Ovary (tissue), 3 donors: Measurements from ENCODE around the gene RHEB.

Experiments used
- CTCF ChIP-seq, 3 donors: fragments of 450-650 bp in 2 of 3; fragments of 200-600 bp in 1 of 3; IDR thresholded peaks; one replicate each; pipeline versions ENCODE4 v1.5.1 to v1.8.0; 2016 to 2022; ENCODE audit warnings: antibody characterized with exemption in 3 of 3, mild to moderate bottlenecking in 1 of 3
- EP300 ChIP-seq: sonication (generic); formaldehyde crosslinking; IDR thresholded peaks from one replicate; pipeline ENCODE4 v1.6.1; 2017; ENCODE audit warnings: antibody characterized with exemption
- POLR2A ChIP-seq: fragments of 450-650 bp; IDR thresholded peaks from one replicate; pipeline ENCODE4 v1.6.1; 2017; ENCODE audit warnings: antibody characterized with exemption, mild to moderate bottlenecking, moderate library complexity
- donor health status: DM: no; HTN: no; CAD: no.

- TF ChIP-seq CTCF (IDR thresholded peaks at IDR 0.05) (no peak), POLR2A (no peak), EP300 (no peak)
These were observed 73.3 kb downstream of the RHEB start for GRCh38 chr7:151446412-151446811.
